Cardiac fibroblast (primary cell): ENCODE results near the gene KCNMA1.
A peak's percentile ranks its signal among the peaks of the same experiment; 100 is the strongest.

ENCODE experiments used
- DNase-seq, 2 donors: peaks; one replicate each; pipeline versions ENCODE4 v3.0.0 to v3.0.0-alpha.2; 2010; ENCODE audit warnings: low read depth in 2 of 2
- H3K4me3 ChIP-seq, 2 donors: replicated peaks in 1 of 2; 1 replicate in 1 of 2; 2 replicates in 1 of 2; pipeline ENCODE4 v1.5.1; 2011; ENCODE audit warnings: low read depth in 2 of 2, low read length in 2 of 2, mild to moderate bottlenecking in 2 of 2, moderate library complexity in 1 of 2
- CTCF ChIP-seq: IDR thresholded peaks from one replicate; pipeline ENCODE4 v1.5.1; 2011; ENCODE audit warnings: low read depth, mild to moderate bottlenecking, low read length, inconsistent platforms

KCNMA1 gene

GRCh38 chr10:77680811-77681210 is 43.2 kb upstream of the KCNMA1 start:
- TF ChIP-seq CTCF: no peak
- no peak overlapping the region for H3K4me3 ChIP-seq
- DNase-seq: no peak

DNA sequence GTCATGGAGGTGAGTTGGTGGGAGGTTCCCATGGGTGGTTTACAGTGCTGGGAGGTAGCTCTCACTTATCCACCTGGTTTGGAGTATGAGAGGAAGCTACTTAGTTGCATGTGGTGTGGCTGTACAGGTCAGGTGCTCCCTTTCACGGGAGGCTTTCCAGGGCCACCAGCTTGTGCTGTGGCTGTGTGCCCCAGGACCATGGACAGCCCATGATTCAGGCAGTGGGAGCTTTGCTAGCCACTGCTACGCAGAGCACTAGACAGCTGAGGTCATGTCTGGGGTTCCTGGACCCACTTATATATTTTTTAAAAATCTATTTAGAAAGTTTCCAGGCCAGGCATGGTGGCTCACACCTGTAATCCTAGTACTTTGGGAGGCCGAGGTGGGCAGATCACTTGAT is 42.5 kb upstream of the KCNMA1 start:
- H3K4me3 ChIP-seq: no peak overlapping the region
- no peak for TF ChIP-seq CTCF
- DNase-seq: no peak

GRCh38 chr10:77679217-77679616 is 41.6 kb upstream of the KCNMA1 start:
- H3K4me3 ChIP-seq: no peak overlapping the region
- TF ChIP-seq CTCF: no peak
- no peak for DNase-seq

DNA sequence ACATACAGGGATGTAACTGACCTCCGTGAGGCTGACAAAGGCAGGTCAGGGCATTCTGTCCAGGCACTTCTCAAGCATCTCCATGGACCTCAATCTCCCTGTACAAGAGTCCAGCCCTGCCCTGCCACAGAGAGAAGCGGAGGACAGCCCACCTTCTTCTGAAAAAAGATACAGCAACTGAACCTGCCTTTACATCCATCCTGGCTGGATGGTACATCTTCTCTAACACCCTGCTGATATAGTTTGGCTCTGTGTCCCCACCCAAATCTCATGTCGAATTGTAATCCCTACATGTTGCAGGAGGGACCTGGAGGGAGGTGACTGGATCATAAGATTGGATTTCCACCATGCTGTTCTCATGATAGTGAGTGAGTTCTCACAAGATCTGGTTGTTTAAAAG is 40.5 kb upstream of the KCNMA1 start:
- DNase-seq: no peak
- TF ChIP-seq CTCF: no peak
- H3K4me3 ChIP-seq: no peak overlapping the region

- TF ChIP-seq CTCF: no peak
- no peak overlapping the region for H3K4me3 ChIP-seq
- DNase-seq: no peak
These were observed 37.7 kb upstream of the KCNMA1 start for GRCh38 chr10:77675347-77675746.

- no peak for TF ChIP-seq CTCF
- H3K4me3 ChIP-seq: no peak overlapping the region
- DNase-seq: no peak
These were observed 36.0 kb upstream of the KCNMA1 start for GRCh38 chr10:77673515-77674140.

GRCh38 chr10:77673101-77673500 is 35.5 kb upstream of the KCNMA1 start:
- TF ChIP-seq CTCF: no peak

More at GRCh38 chr10:77673101-77673500, 35.5 kb upstream of the KCNMA1 start:
- DNase-seq: peak in 1 of 2 donors; percentile 31
- H3K4me3 ChIP-seq: no peak overlapping the region
